ENCODE measurements around the gene NINJ2. TPM values are rescaled to one million over a fixed set of nuclear protein-coding genes. Genes with fewer than 3 reads are reported as not detected.
A peak's percentile ranks its signal among the peaks of the same experiment; 100 is the strongest.

NINJ2 gene
- total RNA-seq, 4 donors from 2014 or later: 1.4 to 8.0 (median 5.6) TPM

- TF ChIP-seq POLR2AphosphoS5 (IDR thresholded peaks at IDR 0.05) (peak; percentile 50 to 90 (median 85)), POLR2A (IDR thresholded peaks at IDR 0.05) (peak; percentile 79), EP300 (IDR thresholded peaks at IDR 0.05; ENCODE audit: low read depth) (no peak)
- TF ChIP-seq, protein P1, sequence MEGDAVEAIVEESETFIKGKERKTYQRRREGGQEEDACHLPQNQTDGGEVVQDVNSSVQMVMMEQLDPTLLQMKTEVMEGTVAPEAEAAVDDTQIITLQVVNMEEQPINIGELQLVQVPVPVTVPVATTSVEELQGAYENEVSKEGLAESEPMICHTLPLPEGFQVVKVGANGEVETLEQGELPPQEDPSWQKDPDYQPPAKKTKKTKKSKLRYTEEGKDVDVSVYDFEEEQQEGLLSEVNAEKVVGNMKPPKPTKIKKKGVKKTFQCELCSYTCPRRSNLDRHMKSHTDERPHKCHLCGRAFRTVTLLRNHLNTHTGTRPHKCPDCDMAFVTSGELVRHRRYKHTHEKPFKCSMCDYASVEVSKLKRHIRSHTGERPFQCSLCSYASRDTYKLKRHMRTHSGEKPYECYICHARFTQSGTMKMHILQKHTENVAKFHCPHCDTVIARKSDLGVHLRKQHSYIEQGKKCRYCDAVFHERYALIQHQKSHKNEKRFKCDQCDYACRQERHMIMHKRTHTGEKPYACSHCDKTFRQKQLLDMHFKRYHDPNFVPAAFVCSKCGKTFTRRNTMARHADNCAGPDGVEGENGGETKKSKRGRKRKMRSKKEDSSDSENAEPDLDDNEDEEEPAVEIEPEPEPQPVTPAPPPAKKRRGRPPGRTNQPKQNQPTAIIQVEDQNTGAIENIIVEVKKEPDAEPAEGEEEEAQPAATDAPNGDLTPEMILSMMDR (IDR thresholded peaks at IDR 0.05): no peak
- no peaks in the 10 kb centered on the region for H3K9me3 ChIP-seq
- DNase-seq: peak; percentile 85
- H3K4me3 ChIP-seq: peak overlapping the region; percentile 51 to 73 (median 64)
- H3K4me1 ChIP-seq: peaks cover 8 to 51% (median 33%) of the 10 kb centered on the region in 4 donors
- WGBS, 2 donors (ENCODE audit: low coverage in 1 of 2): 22% methylated on average over 22 of the region's 22 CpGs; no CpG with 5 or more reads in 1 of the 2 donors
- in situ Hi-C loops (cut with MboI; ENCODE audit: low pct_ligation_motif_present in 1 of 4, low pct_unique_long_range_greater_than_20kb in 1 of 4, low sequenced_read_pairs in 3 of 4) (loop anchor here in 3 of 4 donors (5.0 to 25.0 kb wide), 5 partner anchors 182 to 384 kb away; partner anchors contain the start of genes RAD52 (in 1 of the 3) and WNK1 (in 1 of the 3)), intact Hi-C loops (cut with DNase I; ENCODE audit: low total_unique reads) (loop anchor here (2.0 kb wide), 1 partner anchor 378 kb away; the partner anchor contains the start of gene RAD52)
- no peaks in the 10 kb centered on the region for H3K27me3 ChIP-seq
- peak overlapping the region; percentile 93 to 95 (median 94) for H3K27ac ChIP-seq
- H3K36me3 ChIP-seq: no peaks in the 10 kb centered on the region
These were observed 92.8 kb downstream of the NINJ2 start for GRCh38 chr12:570435-570920.

DNA sequence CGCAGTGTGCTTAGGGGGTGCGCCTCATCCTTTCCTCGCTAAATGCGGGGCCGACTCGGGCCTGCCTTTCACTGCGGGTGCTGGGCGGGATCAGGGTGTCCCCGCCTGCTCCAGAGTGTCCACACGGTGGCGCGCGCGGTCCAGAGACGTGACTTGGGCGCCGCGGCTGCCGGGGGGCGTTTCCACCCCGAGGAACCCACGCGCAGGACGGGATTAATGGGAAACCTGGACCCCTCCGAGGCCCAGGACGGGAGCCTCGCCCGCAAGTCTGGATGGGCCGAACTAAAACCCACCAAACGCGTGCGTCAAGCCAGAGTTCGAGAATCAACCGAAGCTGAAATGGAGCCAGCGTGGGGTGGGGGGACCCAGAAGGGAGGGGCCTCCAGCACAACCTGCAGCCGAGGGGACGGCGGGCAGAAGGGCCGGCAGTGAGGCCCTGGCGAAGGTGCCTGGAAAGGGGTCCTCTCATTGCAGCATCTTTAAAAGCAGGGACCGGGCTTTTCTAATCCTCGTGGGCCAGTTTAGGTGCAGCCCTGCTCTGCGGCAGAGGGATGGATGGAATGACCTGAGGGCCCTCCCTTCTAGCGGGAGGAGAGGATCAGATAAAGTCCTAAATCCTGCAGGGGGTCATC is 93.3 kb downstream of the NINJ2 start:
- Histone ChIP-seq H3K4me3 (peak overlapping the region; percentile 51 to 73 (median 64)), H3K27me3 (no peaks in the 10 kb centered on the region), H3K9me3 (no peaks in the 10 kb centered on the region), H3K36me3 (no peaks in the 10 kb centered on the region), H3K27ac (peak overlapping the region; percentile 93 to 95 (median 94)), H3K4me1 (peaks cover 6 to 46% (median 32%) of the 10 kb centered on the region in 4 donors)
- WGBS, 2 donors (ENCODE audit: low coverage in 1 of 2): 2% methylated on average over 26 of the region's 44 CpGs; no CpG with 5 or more reads in 1 of the 2 donors
- TF ChIP-seq EP300 (IDR thresholded peaks at IDR 0.05; ENCODE audit: low read depth) (no peak), POLR2AphosphoS5 (IDR thresholded peaks at IDR 0.05) (peak in 2 of 3 donors; percentile 16 to 18), POLR2A (IDR thresholded peaks at IDR 0.05) (no peak)
- TF ChIP-seq, protein P1 (IDR thresholded peaks at IDR 0.05): peak; percentile 90 to 96 (median 94)
- peak; percentile 92 for DNase-seq
- in situ Hi-C loops (cut with MboI; ENCODE audit: low pct_ligation_motif_present in 1 of 4, low pct_unique_long_range_greater_than_20kb in 1 of 4, low sequenced_read_pairs in 3 of 4): loop anchor here (5.0 to 25.0 kb wide), 6 partner anchors 182 to 385 kb away; partner anchors contain the start of genes RAD52 (in 2 of the 4) and WNK1 (in 1 of the 4)
- intact Hi-C loops (cut with DNase I; ENCODE audit: low total_unique reads): loop anchor here (2.0 kb wide), 1 partner anchor 379 kb away; the partner anchor contains the start of gene RAD52

DNA sequence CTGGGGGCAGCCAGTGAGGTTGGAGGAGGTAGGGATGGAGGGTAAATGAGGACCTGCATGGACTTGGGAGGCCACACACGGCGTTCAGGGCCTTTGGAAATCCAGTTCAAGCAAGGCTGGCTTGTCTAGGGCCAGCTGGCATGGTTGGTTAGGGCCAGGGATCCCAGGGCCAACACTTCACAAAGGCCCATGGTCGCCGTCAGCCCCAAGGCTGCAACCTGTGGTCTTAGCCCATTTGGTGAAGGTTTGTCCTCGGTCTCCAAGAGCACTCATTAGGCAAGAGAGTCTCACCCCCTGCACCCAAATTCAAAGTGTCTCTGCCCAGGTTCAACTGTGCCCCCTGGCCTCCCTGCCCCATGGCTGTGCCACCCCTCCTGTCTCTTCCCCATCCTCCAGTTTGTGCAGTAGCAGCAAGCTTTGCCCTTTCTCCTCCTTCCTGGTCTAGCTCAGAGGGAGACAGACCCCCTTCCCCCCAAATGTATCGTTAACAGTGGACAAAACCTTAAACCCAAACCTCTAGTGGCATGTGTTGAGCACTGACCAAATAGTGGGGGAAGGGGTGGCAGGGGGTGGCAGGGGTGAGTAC is 94.1 kb downstream of the NINJ2 start:
- H3K4me3 ChIP-seq: peak overlapping the region in 2 of 4 donors; percentile 51 to 73
- H3K27ac ChIP-seq: peak overlapping the region; percentile 93 to 95 (median 94)
- peaks cover 6 to 44% (median 32%) of the 10 kb centered on the region in 4 donors for H3K4me1 ChIP-seq
- in situ Hi-C loops (cut with MboI; ENCODE audit: low pct_ligation_motif_present in 1 of 4, low pct_unique_long_range_greater_than_20kb in 1 of 4, low sequenced_read_pairs in 3 of 4): loop anchor here in 2 of 4 donors (10.0 to 25.0 kb wide), 3 partner anchors 243 to 376 kb away; partner anchors contain the start of gene RAD52 (in 2 of the 2)
- no peak for DNase-seq
- intact Hi-C loops (cut with DNase I; ENCODE audit: low total_unique reads): no loop called here
- H3K9me3 ChIP-seq: no peaks in the 10 kb centered on the region
- no peaks in the 10 kb centered on the region for H3K36me3 ChIP-seq
- 17 to 77% methylated on average over 1 to 6 of the region's 6 CpGs for WGBS, 2 donors (ENCODE audit: low coverage in 1 of 2)
- H3K27me3 ChIP-seq: no peaks in the 10 kb centered on the region
- no peak for TF ChIP-seq EP300 (IDR thresholded peaks at IDR 0.05; ENCODE audit: low read depth)
- TF ChIP-seq POLR2A (IDR thresholded peaks at IDR 0.05): no peak
- TF ChIP-seq POLR2AphosphoS5 (IDR thresholded peaks at IDR 0.05): no peak
- TF ChIP-seq, protein P1 (IDR thresholded peaks at IDR 0.05): no peak

DNA sequence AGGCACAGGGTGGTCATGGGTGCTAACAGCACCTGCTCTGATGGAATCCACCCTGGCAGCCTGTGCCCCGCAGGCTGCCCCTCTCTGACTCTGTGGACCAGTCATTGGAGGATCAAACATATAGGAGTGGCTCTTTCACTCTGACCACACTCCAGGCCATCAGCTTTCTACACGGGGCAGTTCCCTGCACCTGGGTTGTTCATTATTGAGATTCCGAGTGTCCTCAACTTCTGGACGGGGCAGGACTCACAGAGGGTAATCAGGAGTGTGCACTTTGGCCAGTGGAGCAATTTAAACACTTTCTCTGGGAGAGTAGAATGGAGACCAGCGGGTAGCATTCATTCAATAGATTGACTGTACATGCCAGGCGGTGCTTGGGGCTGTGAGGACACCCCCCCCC is 94.8 kb downstream of the NINJ2 start:
- intact Hi-C loops (cut with DNase I; ENCODE audit: low total_unique reads) (loop anchor here (1.0 kb wide), 1 partner anchor 14 kb away; no protein-coding TSS in a partner anchor), in situ Hi-C loops (cut with MboI; ENCODE audit: low pct_ligation_motif_present in 1 of 4, low pct_unique_long_range_greater_than_20kb in 1 of 4, low sequenced_read_pairs in 3 of 4) (loop anchor here in 2 of 4 donors (10.0 to 25.0 kb wide), 3 partner anchors 244 to 376 kb away; partner anchors contain the start of gene RAD52 (in 2 of the 2))
- WGBS, 2 donors (ENCODE audit: low coverage in 1 of 2): 53% methylated on average over 6 of the region's 6 CpGs; no CpG with 5 or more reads in 1 of the 2 donors
- H3K27me3 ChIP-seq: no peaks in the 10 kb centered on the region
- peaks cover 6 to 44% (median 32%) of the 10 kb centered on the region in 4 donors for H3K4me1 ChIP-seq
- peak overlapping the region; percentile 13 to 93 (median 47) for H3K27ac ChIP-seq
- H3K36me3 ChIP-seq: no peaks in the 10 kb centered on the region
- H3K4me3 ChIP-seq: no peak overlapping the region
- H3K9me3 ChIP-seq: no peaks in the 10 kb centered on the region
- DNase-seq: peak; percentile 36
- TF ChIP-seq EP300 (IDR thresholded peaks at IDR 0.05; ENCODE audit: low read depth) (no peak), POLR2A (IDR thresholded peaks at IDR 0.05) (no peak), POLR2AphosphoS5 (IDR thresholded peaks at IDR 0.05) (no peak)
- TF ChIP-seq, protein P1 (IDR thresholded peaks at IDR 0.05): no peak
